Bronchial epithelial cell (primary cell): ENCODE measurements around the gene TMEM151B. TPM values are rescaled to one million over a fixed set of nuclear protein-coding genes. Genes with fewer than 3 reads are reported as not detected.

Experiments used
- DNase-seq: peaks from one replicate; pipeline ENCODE4 v3.0.0-alpha.2; 2010; ENCODE audit warnings: low read depth
- FAIRE-seq: peaks from 2 replicates; lab custom pipeline; 2011; peaks lifted over from hg19 to GRCh38; lab: Jason Lieb, UNC
- H3K27me3 ChIP-seq: 2 replicates; pipeline ENCODE4 v1.5.1; 2011; ENCODE audit warnings: low read length; ENCODE audit not compliant: control insufficient read depth, insufficient read depth
- H3K36me3 ChIP-seq: 2 replicates; pipeline ENCODE4 v1.5.1; 2011; ENCODE audit warnings: low read length; ENCODE audit not compliant: control insufficient read depth, insufficient read depth
- H3K4me3 ChIP-seq: 2 replicates; pipeline ENCODE4 v1.5.1; 2011; ENCODE audit warnings: mild to moderate bottlenecking, low read depth, low read length, control low read depth
- total RNA-seq: library from RNA; depleted of rRNA; stranded (reverse); fragments of >200 nt; gene quantifications from 2 replicates; pipeline ENCODE4 v1.2.1, GENCODE V29; 2014
- TF ChIP-seq, protein P1 (sequence below): IDR thresholded peaks from 2 replicates; pipeline ENCODE4 v1.5.1; 2011; ENCODE audit warnings: mild to moderate bottlenecking, moderate library complexity, low read length, control low read depth, inconsistent platforms; ENCODE audit not compliant: insufficient read depth, severe bottlenecking

The TMEM151B gene
- total RNA-seq, 1 donor from 2014 or later: not detected

DNA sequence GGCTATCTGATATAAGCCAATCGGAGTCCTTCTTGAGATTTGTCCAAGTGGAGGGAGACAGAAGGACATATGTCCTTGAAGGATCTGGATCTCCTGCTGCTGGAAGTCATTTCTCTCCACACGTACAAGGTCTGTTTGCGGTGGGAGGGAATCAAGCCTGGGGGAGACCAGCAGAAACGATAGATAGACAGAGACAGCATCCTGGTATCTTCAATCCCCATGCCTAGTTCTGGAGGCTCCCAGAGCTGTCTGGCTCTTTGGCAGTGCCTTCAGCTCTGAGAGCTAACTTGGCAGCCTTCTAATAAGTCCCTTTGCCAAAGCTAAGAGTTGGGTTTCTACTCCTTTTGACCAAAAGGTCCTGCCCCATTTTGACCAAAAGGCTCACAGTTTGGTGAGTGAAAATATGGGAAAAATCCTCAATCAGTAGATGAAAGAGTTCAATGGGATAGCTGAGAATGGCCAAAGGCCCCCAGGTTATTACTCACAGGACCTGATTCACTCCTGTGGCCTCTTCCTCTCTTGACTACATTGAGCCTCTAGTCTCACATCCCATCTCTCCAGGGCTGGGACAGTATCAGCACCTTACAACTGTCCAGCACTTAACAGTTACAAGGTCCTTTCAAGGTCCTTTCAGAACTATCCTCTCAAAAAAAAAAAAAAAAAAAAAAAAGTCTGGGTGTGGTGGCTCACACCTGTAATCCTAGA lies 22.6 kb downstream of the TMEM151B start:
- DNase-seq (no peak), FAIRE-seq (no peak)
- H3K27me3 ChIP-seq: peaks cover 13% of the 10 kb centered on the region

DNA sequence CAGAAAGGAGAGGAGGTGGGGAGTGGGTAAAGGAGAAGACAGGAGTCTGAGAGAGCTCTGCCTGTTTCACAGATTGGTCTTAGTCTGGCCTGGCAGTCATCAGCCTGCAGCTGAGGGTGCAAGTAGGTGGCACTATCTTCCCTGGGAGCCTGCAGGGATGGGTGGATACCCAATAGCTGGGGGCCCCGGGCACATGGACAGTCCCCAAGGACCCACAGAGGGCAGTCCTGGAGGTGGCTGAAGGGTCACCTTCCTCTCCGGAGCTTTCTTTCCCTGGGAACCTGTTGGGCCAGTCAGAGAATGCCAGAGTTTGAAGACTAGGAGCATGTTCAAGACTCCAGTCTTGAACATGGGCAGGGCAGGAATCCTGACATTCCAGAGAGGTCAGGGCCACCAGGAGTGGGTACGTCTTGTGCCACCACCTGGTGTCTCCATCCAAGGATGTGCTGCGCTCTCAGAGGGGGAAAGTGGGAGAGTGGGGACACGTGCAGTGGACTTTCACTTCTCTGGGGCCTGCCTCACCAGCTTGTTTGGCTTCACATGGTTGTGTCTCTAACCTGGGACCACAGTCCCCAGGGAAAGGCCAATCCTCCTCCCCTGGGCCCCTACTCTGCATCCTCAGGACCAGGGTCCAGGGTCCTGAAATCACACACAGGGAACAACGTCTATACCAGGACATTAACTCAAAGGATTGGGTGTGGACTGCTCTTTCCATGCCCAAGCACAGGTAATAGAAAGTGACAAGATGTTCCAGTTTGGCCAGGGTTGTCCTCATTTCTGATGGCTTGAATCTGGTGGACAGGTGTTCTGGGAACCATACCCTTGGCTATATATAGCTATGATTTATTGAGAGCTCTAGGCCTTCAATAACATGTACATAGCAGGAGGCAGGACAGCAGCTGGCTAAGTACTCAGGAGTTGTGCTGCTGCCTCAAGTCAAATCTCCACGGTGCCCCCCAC lies 24.9 kb downstream of the TMEM151B start:
- TF ChIP-seq, protein P1, sequence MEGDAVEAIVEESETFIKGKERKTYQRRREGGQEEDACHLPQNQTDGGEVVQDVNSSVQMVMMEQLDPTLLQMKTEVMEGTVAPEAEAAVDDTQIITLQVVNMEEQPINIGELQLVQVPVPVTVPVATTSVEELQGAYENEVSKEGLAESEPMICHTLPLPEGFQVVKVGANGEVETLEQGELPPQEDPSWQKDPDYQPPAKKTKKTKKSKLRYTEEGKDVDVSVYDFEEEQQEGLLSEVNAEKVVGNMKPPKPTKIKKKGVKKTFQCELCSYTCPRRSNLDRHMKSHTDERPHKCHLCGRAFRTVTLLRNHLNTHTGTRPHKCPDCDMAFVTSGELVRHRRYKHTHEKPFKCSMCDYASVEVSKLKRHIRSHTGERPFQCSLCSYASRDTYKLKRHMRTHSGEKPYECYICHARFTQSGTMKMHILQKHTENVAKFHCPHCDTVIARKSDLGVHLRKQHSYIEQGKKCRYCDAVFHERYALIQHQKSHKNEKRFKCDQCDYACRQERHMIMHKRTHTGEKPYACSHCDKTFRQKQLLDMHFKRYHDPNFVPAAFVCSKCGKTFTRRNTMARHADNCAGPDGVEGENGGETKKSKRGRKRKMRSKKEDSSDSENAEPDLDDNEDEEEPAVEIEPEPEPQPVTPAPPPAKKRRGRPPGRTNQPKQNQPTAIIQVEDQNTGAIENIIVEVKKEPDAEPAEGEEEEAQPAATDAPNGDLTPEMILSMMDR: no peak
- Histone ChIP-seq H3K36me3 (peaks cover 1% of the 10 kb centered on the region), H3K27me3 (peaks cover 13% of the 10 kb centered on the region), H3K4me3 (no peak overlapping the region)
- DNase-seq (no peak), FAIRE-seq (no peak)

More for the DNA sequence above, 22.6 kb downstream of the TMEM151B start:
- no peak overlapping the region for H3K4me3 ChIP-seq
- TF ChIP-seq, protein P1: no peak
- H3K36me3 ChIP-seq: no peaks in the 10 kb centered on the region

DNA sequence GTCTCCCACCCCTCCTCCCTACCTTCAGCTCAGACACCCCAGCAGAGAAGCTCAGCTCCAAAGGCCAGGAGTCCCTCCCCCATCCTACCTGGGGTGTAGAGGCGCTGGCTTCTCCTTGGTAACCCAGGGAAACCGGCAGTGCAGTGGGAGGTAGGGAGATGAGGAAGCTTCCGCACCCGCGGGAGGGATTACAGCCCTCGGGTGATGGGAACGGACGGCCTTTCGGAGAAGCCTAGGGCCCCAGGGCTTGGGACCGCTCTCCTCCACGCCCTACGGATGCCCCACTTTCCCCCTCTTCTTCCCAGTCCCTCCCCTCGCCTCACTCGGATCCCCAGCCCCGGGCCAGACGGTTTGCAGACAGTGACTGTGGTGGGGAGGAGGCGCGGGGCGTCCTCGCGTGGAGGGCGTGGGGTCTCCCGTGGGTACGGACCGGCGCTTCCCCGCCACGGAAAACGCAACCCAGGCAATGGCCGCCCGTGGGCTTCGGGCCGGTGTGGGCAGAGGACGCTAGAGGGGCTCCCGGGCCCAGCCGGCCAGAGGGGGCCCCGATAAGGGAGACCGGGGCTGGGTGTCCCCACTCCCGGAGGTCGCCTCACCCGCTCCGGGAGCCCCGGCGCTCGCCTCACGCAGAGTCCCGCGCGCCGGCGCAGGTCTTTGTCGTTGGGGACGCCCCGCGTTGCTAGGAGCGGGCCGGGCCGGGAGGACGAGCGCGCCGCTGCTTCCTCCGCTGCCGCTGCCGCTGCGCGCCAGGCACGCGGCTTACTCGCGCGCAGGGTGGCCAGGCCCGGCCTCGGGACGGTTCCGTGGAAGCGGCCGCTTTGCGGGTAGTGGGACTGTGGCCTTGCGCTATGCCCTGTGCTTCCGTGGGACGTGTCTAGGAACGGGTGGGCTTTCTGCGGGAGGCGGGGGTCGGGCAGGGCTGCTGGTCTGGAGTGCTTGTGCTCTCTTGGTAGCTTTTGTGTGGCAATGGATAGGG lies 27.1 kb downstream of the TMEM151B start:
- TF ChIP-seq, protein P1: no peak
- H3K4me3 ChIP-seq: peak overlapping the region; percentile 31
- no peak for DNase-seq
- peaks cover 12% of the 10 kb centered on the region for H3K36me3 ChIP-seq
- H3K27me3 ChIP-seq: peaks cover 13% of the 10 kb centered on the region
- FAIRE-seq: no peak

DNA sequence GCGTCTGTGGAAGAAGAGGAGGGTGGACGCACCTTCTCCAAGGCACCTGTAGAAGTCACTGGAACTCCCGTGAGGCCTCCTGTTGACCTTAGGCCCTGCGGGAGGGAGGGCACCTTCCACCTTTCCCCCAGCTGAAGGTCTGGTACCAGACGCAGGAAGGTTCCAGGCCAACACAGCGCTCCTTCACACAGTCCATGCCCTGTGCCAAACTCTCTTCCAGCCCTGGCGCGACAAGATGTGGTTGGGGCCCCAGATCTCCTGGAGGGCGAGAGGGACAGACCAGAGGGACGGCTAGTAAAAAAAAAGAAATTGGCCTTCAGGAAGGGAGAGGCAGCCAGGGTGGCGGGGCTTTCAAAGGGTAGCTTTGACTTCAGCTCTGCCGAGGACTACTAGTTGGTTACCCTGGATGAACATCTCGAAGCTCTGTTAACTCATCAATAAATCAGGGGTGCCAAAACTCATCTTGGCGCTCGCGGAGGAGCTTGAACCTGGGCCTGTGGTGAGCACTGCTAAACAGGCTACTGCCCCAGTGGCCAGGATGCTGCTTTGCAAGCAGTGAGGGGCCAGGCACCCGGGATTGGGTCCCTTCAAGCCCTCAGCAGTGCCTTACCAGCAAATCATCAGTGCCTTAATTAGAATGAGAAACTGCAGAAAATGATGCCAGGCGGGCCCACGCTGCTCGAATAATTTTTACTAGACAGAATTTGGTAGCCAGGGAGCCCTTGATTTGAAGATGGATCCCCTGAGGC lies 28.0 kb downstream of the TMEM151B start:
- FAIRE-seq (no peak), DNase-seq (no peak)
- H3K36me3 ChIP-seq: peaks cover 21% of the 10 kb centered on the region
- TF ChIP-seq, protein P1: no peak
- no peak overlapping the region for H3K4me3 ChIP-seq
- H3K27me3 ChIP-seq: peaks cover 13% of the 10 kb centered on the region

DNA sequence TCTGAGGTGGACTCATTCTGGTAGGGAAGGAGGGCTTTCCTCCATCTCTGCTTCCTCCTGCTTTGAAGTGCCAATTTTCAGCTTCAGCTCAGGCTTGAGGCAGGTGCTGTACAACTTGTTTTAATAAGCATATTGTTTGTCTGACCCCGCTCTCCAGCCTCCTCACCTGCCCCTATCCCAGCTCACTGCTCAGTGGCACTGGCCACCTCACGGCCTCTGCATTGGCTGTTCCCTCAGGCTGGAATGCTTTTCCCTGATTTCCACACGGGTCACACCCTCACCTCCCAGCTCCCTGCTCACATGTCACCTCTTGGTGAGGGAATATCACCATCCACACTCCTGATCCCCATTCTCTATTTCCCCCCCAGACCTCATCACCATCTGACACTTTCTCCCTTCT lies 28.6 kb downstream of the TMEM151B start:
- peaks cover 13% of the 10 kb centered on the region for H3K27me3 ChIP-seq

More for the DNA sequence above, 28.6 kb downstream of the TMEM151B start:
- Histone ChIP-seq H3K4me3 (no peak overlapping the region), H3K36me3 (peaks cover 25% of the 10 kb centered on the region)
- DNase-seq (no peak), FAIRE-seq (no peak)
- TF ChIP-seq, protein P1: no peak
